SU-DHL-6 (cell line): Measurements from ENCODE around the gene FAM47E.

Experiments
- EZH2phosphoT487 ChIP-seq: fragments of 200-600 bp; sonication (generic), shearing (Covaris generic); conservative IDR thresholded peaks from 2 replicates; pipeline ENCODE4 v1.6.1; 2018; ENCODE audit warnings: mild to moderate bottlenecking, antibody characterized with exemption, low read length, moderate library complexity, mixed read lengths
- TF ChIP-seq, protein P1 (sequence below): fragments of 200-600 bp; sonication (generic); IDR thresholded peaks from one replicate; pipeline ENCODE4 v1.5.1; 2017; ENCODE audit warnings: antibody characterized with exemption, mild to moderate bottlenecking, low read length, moderate library complexity; ENCODE audit not compliant: insufficient read depth, poor library complexity, severe bottlenecking

DNA sequence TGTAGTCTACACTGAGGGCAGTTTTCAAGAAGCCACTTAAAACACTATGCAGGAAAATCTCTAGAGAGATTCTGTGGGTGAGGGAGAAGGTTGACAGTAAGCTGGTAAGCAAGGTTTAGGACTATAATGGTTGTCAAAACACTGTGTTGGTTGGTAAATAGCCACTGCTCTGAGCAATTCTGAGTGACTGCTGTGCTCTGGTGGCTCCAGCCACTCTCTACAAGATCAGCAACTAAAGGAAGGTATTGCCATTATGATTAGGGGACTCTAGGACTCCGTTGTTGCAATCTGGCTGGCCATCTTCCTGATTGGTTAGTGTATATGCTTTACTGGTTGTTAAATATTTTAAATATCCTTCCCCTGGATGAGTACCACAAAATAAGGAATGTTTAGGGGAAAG, 5.5 kb upstream of the FAM47E start:
- TF ChIP-seq, protein P1, sequence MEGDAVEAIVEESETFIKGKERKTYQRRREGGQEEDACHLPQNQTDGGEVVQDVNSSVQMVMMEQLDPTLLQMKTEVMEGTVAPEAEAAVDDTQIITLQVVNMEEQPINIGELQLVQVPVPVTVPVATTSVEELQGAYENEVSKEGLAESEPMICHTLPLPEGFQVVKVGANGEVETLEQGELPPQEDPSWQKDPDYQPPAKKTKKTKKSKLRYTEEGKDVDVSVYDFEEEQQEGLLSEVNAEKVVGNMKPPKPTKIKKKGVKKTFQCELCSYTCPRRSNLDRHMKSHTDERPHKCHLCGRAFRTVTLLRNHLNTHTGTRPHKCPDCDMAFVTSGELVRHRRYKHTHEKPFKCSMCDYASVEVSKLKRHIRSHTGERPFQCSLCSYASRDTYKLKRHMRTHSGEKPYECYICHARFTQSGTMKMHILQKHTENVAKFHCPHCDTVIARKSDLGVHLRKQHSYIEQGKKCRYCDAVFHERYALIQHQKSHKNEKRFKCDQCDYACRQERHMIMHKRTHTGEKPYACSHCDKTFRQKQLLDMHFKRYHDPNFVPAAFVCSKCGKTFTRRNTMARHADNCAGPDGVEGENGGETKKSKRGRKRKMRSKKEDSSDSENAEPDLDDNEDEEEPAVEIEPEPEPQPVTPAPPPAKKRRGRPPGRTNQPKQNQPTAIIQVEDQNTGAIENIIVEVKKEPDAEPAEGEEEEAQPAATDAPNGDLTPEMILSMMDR: no peak
- no peak for TF ChIP-seq EZH2phosphoT487
